Naive thymus-derived CD4-positive, alpha-beta T cell (primary cell): Measurements from ENCODE around the gene MATK. TPM values are rescaled to one million over a fixed set of nuclear protein-coding genes. Genes with fewer than 3 reads are reported as not detected.

Experiments used
- ATAC-seq: fragments of 150-1000 bp; cut with Tn5 transposase; 2 replicates; pipeline ENCODE4 v1.10.0; 2021; ENCODE audit warnings: mild to moderate bottlenecking, moderate library complexity
- CTCF ChIA-PET: fragments of 350-600 bp; sonication (Branson Sonifier 250); formaldehyde crosslinking; loops from one replicate; lab custom pipeline; 2021; ENCODE audit warnings: antibody characterized with exemption; lab: Charles Lee
- POLR2A ChIA-PET: fragments of 350-600 bp; sonication (Branson Sonifier 250); formaldehyde crosslinking; loops from one replicate; lab custom pipeline; 2021; ENCODE audit warnings: antibody characterized with exemption, inconsistent platforms; lab: Charles Lee
- DNase-seq, 9 donors: peaks; one replicate each; pipeline versions ENCODE4 v3.0.0 to v3.0.0-alpha.2; 2020 to 2022; ENCODE audit warnings: mixed read lengths in 1 of 9
- H3K27ac ChIP-seq: one replicate; pipeline ENCODE4 v1.7.0; 2013; ENCODE audit warnings: mild to moderate bottlenecking, low read depth, low read length, moderate library complexity
- H3K27me3 ChIP-seq, 2 donors: one replicate each; pipeline ENCODE4 v1.7.0; 2013; ENCODE audit warnings: low read length in 2 of 2, mild to moderate bottlenecking in 2 of 2, moderate library complexity in 2 of 2; ENCODE audit not compliant: control insufficient read depth in 2 of 2, insufficient read depth in 2 of 2
- H3K36me3 ChIP-seq, 3 experiments: 1 replicate in 2 of 3; 2 replicates in 1 of 3; pipeline ENCODE4 v1.7.0; 2013; ENCODE audit warnings: low read length in 3 of 3, mild to moderate bottlenecking in 3 of 3, moderate library complexity in 1 of 3; ENCODE audit not compliant: insufficient read depth in 3 of 3, control insufficient read depth in 2 of 3
- H3K4me1 ChIP-seq, 2 donors: one replicate each; pipeline ENCODE4 v1.7.0; 2013; ENCODE audit warnings: low read length in 2 of 2, mild to moderate bottlenecking in 2 of 2, moderate library complexity in 1 of 2; ENCODE audit not compliant: control insufficient read depth in 2 of 2, insufficient read depth in 2 of 2
- H3K4me3 ChIP-seq: 2 replicates; pipeline ENCODE4 v1.7.0; 2013; ENCODE audit warnings: mild to moderate bottlenecking, low read length
- H3K9me3 ChIP-seq, 3 experiments: 1 replicate in 2 of 3; 2 replicates in 1 of 3; pipeline ENCODE4 v1.7.0; 2013; ENCODE audit warnings: low read length in 3 of 3; ENCODE audit not compliant: control insufficient read depth in 2 of 3
- H3K27ac Mint-ChIP-seq, 9 donors: one replicate each; pipeline ENCODE4 v1.8.0; 2020 to 2022; ENCODE audit warnings: mixed read lengths in 9 of 9, mild to moderate bottlenecking in 8 of 9, moderate library complexity in 5 of 9, inconsistent platforms in 2 of 9
- H3K27me3 Mint-ChIP-seq, 5 donors: one replicate each; pipeline ENCODE4 v1.8.0; 2021 to 2022; ENCODE audit warnings: mixed read lengths in 5 of 5, mild to moderate bottlenecking in 1 of 5
- H3K36me3 Mint-ChIP-seq, 5 donors: one replicate each; pipeline ENCODE4 v1.8.0; 2020 to 2022; ENCODE audit warnings: mixed read lengths in 5 of 5, mild to moderate bottlenecking in 3 of 5, inconsistent platforms in 1 of 5
- H3K4me1 Mint-ChIP-seq, 7 donors: one replicate each; pipeline ENCODE4 v1.8.0; 2020 to 2022; ENCODE audit warnings: mixed read lengths in 7 of 7, mild to moderate bottlenecking in 3 of 7, inconsistent platforms in 1 of 7
- H3K4me3 Mint-ChIP-seq, 10 donors: one replicate each; pipeline ENCODE4 v1.8.0; 2020 to 2022; ENCODE audit warnings: mild to moderate bottlenecking in 10 of 10, mixed read lengths in 10 of 10, moderate library complexity in 6 of 10, inconsistent platforms in 2 of 10
- H3K9me3 Mint-ChIP-seq, 11 donors: one replicate each; pipeline ENCODE4 v1.8.0; 2020 to 2022; ENCODE audit warnings: mixed read lengths in 11 of 11, mild to moderate bottlenecking in 4 of 11, inconsistent platforms in 1 of 11, moderate library complexity in 1 of 11
- intact Hi-C, 2 donors: fragments of 100-400 bp; cut with micrococcal nuclease; formaldehyde crosslinking; loops; one replicate each; pipeline ENCODE4 v1.15.1; 2023
- polyA plus RNA-seq, 2 donors: library from polyadenylated mRNA; unstranded; fragments of 300-500 nt; fragmentation: Illumina TruSeq; gene quantifications; one replicate each; pipeline ENCODE4 v1.2.3, GENCODE V29; 2021
- total RNA-seq, 6 experiments: library from RNA in 5 of 6; stranded (reverse) in 5 of 6; gene quantifications; 1 replicate in 5 of 6; 2 replicates in 1 of 6; pipeline ENCODE4 v1.2.3 and lab custom pipeline; 2021 to 2026

MATK gene
- total and polyA plus RNA-seq, 7 experiments from 2014 or later = 1.6 to 32.6 (median 13.0) TPM

DNA sequence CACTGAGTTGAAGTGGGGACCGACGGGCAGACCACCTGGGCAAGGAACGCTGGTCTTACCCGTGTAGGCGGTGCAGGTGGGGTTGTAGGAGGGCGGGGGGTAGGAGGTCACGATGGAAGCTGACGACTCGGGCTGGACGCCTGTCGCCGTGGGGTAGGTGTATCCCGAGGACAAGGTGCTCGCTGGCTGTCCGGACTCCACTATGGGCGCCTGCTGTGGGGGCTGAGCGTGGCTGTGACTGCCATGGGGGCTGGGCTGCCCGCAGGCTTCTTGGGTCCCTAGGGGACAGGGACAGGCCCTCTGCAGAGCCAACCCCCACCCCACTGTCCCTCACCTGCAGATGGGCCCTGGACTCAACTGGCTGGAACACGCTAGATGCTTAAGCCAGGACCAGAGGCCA lies 45.4 kb upstream of the MATK start:
- ChIA-PET POLR2A (no interaction called here), CTCF (no interaction called here)
- Mint-ChIP-seq H3K9me3 (no peaks in the 10 kb centered on the region), H3K36me3 (no peaks in the 10 kb centered on the region), H3K27ac (no peak overlapping the region), H3K27me3 (no peaks in the 10 kb centered on the region), H3K4me3 (no peak overlapping the region), H3K4me1 (peaks cover 0 to under 1% (median 0%) of the 10 kb centered on the region in 7 donors)
- Histone ChIP-seq H3K36me3 (no peaks in the 10 kb centered on the region), H3K27me3 (no peaks in the 10 kb centered on the region), H3K27ac (no peak overlapping the region), H3K4me1 (no peaks in the 10 kb centered on the region), H3K4me3 (no peak overlapping the region), H3K9me3 (no peaks in the 10 kb centered on the region)
- DNase-seq (no peak), ATAC-seq (no peak)
- intact Hi-C loops = no loop called here

DNA sequence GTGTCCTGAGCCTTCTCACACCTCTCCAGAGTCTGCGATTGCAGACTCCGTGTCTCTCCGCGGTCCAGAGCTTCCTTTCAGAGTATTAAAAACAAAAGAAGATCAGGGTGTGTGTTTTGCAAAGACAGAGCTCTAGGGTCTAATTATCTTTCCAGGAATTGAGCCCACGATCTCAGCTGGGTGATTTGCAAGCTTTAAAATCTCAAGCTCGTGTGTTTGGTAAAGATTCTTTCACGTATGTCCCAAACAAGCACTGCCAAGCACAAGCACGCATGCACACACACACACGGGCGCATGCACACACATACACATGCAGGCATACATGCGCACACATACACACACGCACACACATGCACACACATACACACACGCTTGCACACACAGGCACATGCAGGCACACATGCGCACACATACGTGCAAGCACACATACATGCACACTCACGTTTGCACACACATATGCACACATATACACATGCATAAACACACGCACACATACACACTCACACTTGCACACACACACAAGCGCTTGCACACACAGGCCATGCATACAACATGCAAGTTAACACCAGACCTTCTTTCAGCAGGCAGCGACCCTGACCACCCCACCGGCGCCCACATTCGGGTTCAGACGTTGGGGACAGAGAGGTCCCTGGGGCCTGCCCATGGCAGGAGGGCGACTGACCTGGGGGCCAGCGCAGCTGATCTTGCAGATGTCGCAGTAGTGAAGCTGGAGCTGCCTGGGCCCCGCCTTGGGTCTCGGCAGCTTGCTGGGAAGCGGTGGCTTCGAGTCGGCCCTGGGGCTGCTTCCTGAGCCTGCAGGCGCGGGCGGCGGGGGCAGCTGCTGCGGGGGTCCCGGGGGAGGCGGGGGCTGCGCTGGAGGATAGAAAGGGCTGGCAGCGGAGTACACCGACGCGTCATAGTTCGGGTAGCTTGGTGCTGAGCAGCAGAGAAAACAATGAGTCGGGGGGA lies 44.7 kb upstream of the MATK start:
- H3K4me3 Mint-ChIP-seq = no peak overlapping the region
- H3K27me3 ChIP-seq = no peaks in the 10 kb centered on the region
- no peaks in the 10 kb centered on the region for H3K4me1 Mint-ChIP-seq
- ATAC-seq = no peak
- H3K27ac ChIP-seq = no peak overlapping the region
- no peak overlapping the region for H3K4me3 ChIP-seq
- CTCF ChIA-PET = no interaction called here
- H3K27ac Mint-ChIP-seq = no peak overlapping the region
- no peaks in the 10 kb centered on the region for H3K36me3 Mint-ChIP-seq
- intact Hi-C loops = no loop called here
- POLR2A ChIA-PET = no interaction called here
- H3K27me3 Mint-ChIP-seq = no peaks in the 10 kb centered on the region
- no peaks in the 10 kb centered on the region for H3K36me3 ChIP-seq
- no peaks in the 10 kb centered on the region for H3K9me3 Mint-ChIP-seq
- H3K4me1 ChIP-seq = no peaks in the 10 kb centered on the region
- no peak for DNase-seq
- no peaks in the 10 kb centered on the region for H3K9me3 ChIP-seq

DNA sequence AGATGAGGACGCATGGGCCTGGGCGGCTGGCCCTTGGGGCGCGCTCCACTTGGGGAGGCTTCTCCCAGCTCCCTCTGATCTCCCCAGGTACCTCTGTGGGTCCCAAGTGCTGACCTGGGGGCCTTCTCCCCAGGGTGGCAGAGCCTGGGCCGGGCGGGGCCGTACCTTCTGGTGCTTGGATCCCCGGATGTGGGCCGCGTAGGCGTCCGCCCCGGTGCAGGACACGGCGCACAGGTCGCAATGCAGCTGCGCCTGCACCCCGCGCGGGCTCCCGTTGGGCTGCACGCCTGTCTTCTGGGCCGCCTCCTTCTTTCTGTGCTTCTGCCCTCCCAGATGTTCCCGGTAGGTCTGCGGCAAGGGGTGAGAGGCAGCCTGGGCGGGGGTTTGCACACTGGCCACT lies 41.1 kb upstream of the MATK start:
- Mint-ChIP-seq H3K9me3 (no peaks in the 10 kb centered on the region), H3K4me3 (no peak overlapping the region), H3K36me3 (no peaks in the 10 kb centered on the region), H3K27me3 (no peaks in the 10 kb centered on the region), H3K27ac (no peak overlapping the region), H3K4me1 (peaks cover 0 to under 1% (median 0%) of the 10 kb centered on the region in 7 donors)
- Histone ChIP-seq H3K36me3 (no peaks in the 10 kb centered on the region), H3K4me3 (no peak overlapping the region), H3K4me1 (no peaks in the 10 kb centered on the region), H3K9me3 (no peaks in the 10 kb centered on the region), H3K27me3 (no peaks in the 10 kb centered on the region), H3K27ac (no peak overlapping the region)
- DNase-seq = no peak
- intact Hi-C loops = no loop called here
- POLR2A ChIA-PET = no interaction called here
- CTCF ChIA-PET = no interaction called here
- ATAC-seq = no peak

DNA sequence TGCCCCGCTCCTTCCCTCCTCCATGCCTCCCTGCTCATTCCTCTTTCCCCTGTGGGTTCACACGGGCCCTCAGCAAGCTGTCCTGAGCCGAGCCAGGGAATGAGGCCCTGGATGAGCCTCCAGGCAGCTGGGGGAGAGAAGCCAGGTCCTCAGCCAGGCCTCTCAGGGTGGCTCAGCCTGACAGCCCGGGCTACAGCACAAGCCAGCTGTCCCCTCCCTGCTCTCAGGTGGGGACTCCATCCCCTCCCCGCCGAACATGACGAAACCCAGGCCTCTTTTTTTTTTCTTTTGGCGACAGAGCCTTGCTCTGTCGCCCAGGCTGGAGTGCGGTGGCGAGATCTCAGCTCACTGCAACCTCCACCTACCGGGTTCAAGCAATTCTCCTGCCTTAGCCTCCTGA lies 40.0 kb upstream of the MATK start:
- Mint-ChIP-seq H3K27me3 (no peaks in the 10 kb centered on the region), H3K9me3 (peaks cover 0 to 4% (median 0%) of the 10 kb centered on the region in 11 donors), H3K27ac (no peak overlapping the region), H3K4me1 (peaks cover 0 to 11% (median 7%) of the 10 kb centered on the region in 7 donors), H3K36me3 (no peaks in the 10 kb centered on the region), H3K4me3 (no peak overlapping the region)
- Histone ChIP-seq H3K9me3 (no peaks in the 10 kb centered on the region), H3K36me3 (no peaks in the 10 kb centered on the region), H3K4me1 (no peaks in the 10 kb centered on the region), H3K27me3 (no peaks in the 10 kb centered on the region), H3K27ac (no peak overlapping the region), H3K4me3 (no peak overlapping the region)
- ATAC-seq (no peak), DNase-seq (no peak)
- ChIA-PET CTCF (no interaction called here), POLR2A (no interaction called here)
- intact Hi-C loops = no loop called here

DNA sequence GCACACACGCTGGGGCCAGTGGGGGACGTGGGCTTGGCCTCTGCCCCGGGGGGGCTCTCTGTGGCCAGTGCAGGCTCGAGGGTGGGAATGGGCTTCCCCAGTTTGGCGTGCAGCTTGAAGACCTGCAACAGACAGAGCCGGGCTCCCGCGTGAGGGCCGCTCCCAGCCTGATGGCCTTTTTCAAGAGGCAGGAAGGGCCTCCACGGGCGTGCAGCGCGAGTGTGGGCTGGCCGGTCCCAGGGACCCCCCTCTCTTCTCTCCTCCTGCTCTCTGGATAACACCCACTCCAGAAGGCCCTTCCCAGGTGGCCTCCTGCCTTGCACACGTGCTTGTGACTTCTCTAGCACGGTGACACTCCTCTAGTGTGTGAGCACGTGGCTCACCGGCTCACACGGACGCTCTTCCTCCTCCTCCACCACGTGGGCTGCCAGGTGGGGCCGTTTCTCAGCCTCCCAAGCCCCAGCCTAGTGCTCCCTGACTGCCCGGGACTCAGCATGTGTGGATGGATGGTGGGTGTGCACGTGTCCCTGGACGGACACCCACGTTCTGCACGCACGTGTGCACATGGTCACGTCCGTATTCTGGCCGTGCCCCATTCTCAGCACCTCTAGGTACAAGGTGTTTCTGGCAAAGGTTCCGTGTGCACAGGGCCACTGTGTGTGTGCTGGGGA lies 39.2 kb upstream of the MATK start:
- Mint-ChIP-seq H3K4me3 (no peak overlapping the region), H3K4me1 (peaks cover 0 to 15% (median 8%) of the 10 kb centered on the region in 7 donors), H3K27me3 (no peaks in the 10 kb centered on the region), H3K9me3 (peaks cover 0 to 4% (median 0%) of the 10 kb centered on the region in 11 donors), H3K36me3 (no peaks in the 10 kb centered on the region), H3K27ac (no peak overlapping the region)
- ATAC-seq (no peak), DNase-seq (no peak)
- no peaks in the 10 kb centered on the region for H3K9me3 ChIP-seq
- ChIA-PET POLR2A (no interaction called here), CTCF (no interaction called here)
- H3K4me1 ChIP-seq = no peaks in the 10 kb centered on the region
- intact Hi-C loops = no loop called here
- H3K27me3 ChIP-seq = no peaks in the 10 kb centered on the region
- H3K4me3 ChIP-seq = no peak overlapping the region
- no peak overlapping the region for H3K27ac ChIP-seq
- no peaks in the 10 kb centered on the region for H3K36me3 ChIP-seq

DNA sequence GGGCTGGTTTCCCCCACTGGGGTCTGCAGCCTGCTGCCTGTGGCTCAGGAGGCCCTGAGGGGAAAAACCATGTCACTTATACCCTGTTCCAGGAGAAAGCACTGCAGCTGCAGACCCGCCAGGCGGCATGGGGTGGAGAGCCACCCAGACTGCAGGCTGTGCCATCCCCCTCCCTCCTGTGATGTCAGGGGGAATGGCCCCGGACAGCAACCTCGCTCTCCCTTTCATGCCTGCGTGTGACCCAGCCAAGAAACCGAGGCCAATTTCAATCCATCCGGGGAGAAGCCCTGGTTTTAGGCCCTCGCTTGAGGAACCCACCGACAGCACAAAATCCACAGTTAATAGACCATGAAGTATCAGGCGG lies 37.2 kb upstream of the MATK start:
- Histone ChIP-seq H3K4me1 (peaks cover 0 to 9% of the 10 kb centered on the region in 2 donors), H3K27ac (no peak overlapping the region), H3K4me3 (no peak overlapping the region), H3K36me3 (no peaks in the 10 kb centered on the region), H3K9me3 (no peaks in the 10 kb centered on the region), H3K27me3 (no peaks in the 10 kb centered on the region)
- H3K36me3 Mint-ChIP-seq = no peaks in the 10 kb centered on the region
- H3K27ac Mint-ChIP-seq = no peak overlapping the region
- peaks cover 0 to 24% (median 10%) of the 10 kb centered on the region in 7 donors for H3K4me1 Mint-ChIP-seq
- no peak overlapping the region for H3K4me3 Mint-ChIP-seq
- intact Hi-C loops = loop anchor here (2.0 to 5.0 kb wide), 4 partner anchors 41 to 121 kb away; partner anchors contain the start of genes PIP5K1C (in 1 of the 2) and TJP3 (in 1 of the 2)
- no peaks in the 10 kb centered on the region for H3K27me3 Mint-ChIP-seq
- CTCF ChIA-PET = interaction anchor here (1.6 to 2.0 kb wide), 3 partner anchors 59 to 116 kb away, joined by 3 to 20 read pairs (median 4); partner anchors contain the start of genes APBA3 and MRPL54
- peaks cover 0 to 4% (median 0%) of the 10 kb centered on the region in 11 donors for H3K9me3 Mint-ChIP-seq
- DNase-seq (no peak), ATAC-seq (no peak)
- POLR2A ChIA-PET = interaction anchor here (2.5 to 2.8 kb wide), 2 partner anchors 11 to 61 kb away, joined by 14 to 43 read pairs; partner anchors contain the start of genes APBA3 and MRPL54
